HEK293 (cell line): ENCODE data around the gene ENOSF1.

ENCODE experiments used
- CTCF ChIA-PET: fragments of 350-600 bp; formaldehyde crosslinking; extraction: SDS; loops from one replicate; lab custom pipeline; 2021; ENCODE audit warnings: antibody characterized with exemption; lab: Yijun Ruan, JAX
- POLR2A ChIA-PET: fragments of 300-600 bp; formaldehyde crosslinking; extraction: SDS; loops from one replicate; lab custom pipeline; 2020; ENCODE audit warnings: antibody characterized with exemption, inconsistent platforms; lab: Yijun Ruan, JAX
- H3K27ac ChIP-seq: fragments of 200-500 bp; sonication (Bioruptor generic); 2 replicates; pipeline ENCODE4 v1.5.1; 2014; ENCODE audit warnings: low read depth, low read length, control low read depth, inconsistent platforms; ENCODE audit errors: extremely low read depth
- H3K36me3 ChIP-seq, 2 experiments: fragments of 200-500 bp in 1 of 2; sonication (Bioruptor generic) in 1 of 2; 1 replicate in 1 of 2; 2 replicates in 1 of 2; pipeline ENCODE4 v1.5.1; 2014 to 2017; ENCODE audit warnings: inconsistent platforms in 2 of 2, low read length in 2 of 2; ENCODE audit not compliant: control insufficient read depth in 2 of 2, insufficient read depth in 1 of 2
- H3K4me1 ChIP-seq: fragments of 200-500 bp; sonication (Bioruptor generic); 2 replicates; pipeline ENCODE4 v1.5.1; 2014; ENCODE audit warnings: mild to moderate bottlenecking, low read length, inconsistent platforms; ENCODE audit not compliant: control insufficient read depth, insufficient read depth
- H3K4me3 ChIP-seq: 2 replicates; pipeline ENCODE4 v1.5.1; 2011; ENCODE audit warnings: low read depth, mild to moderate bottlenecking, control low read depth, low read length, moderate library complexity
- H3K9me3 ChIP-seq: fragments of 200-500 bp; sonication (Bioruptor generic); 2 replicates; pipeline ENCODE4 v1.5.1; 2014; ENCODE audit warnings: low read depth, low read length, inconsistent platforms; ENCODE audit not compliant: control insufficient read depth, insufficient read depth
- MZF1 ChIP-seq: fragments of 450-650 bp; formaldehyde crosslinking; IDR thresholded peaks from 2 replicates; pipeline ENCODE4 v1.5.1; 2017; ENCODE audit warnings: missing biosample characterization, missing genetic modification characterization, borderline replicate concordance
- PRDM1 ChIP-seq: fragments of 450-650 bp; formaldehyde crosslinking; IDR thresholded peaks from 2 replicates; pipeline ENCODE4; 2016; ENCODE audit warnings: missing biosample characterization, missing genetic modification characterization
- REPIN1 ChIP-seq: fragments of 450-650 bp; formaldehyde crosslinking; IDR thresholded peaks from 2 replicates; pipeline ENCODE4 v1.5.1; 2017; ENCODE audit warnings: missing biosample characterization, missing genetic modification characterization, low read depth
- TCF7L2 ChIP-seq: IDR thresholded peaks from 2 replicates; pipeline ENCODE4 v1.6.1; 2011; ENCODE audit warnings: low read depth, mild to moderate bottlenecking, inconsistent platforms, low read length, moderate library complexity, borderline replicate concordance
- YY2 ChIP-seq: fragments of 450-650 bp; formaldehyde crosslinking; IDR thresholded peaks from 2 replicates; pipeline ENCODE4 v1.5.1; 2016; ENCODE audit warnings: missing biosample characterization, missing genetic modification characterization
- ZBTB10 ChIP-seq: fragments of 450-650 bp; formaldehyde crosslinking; IDR thresholded peaks from 2 replicates; pipeline ENCODE4 v1.5.1; 2016; ENCODE audit warnings: missing biosample characterization, missing genetic modification characterization
- ZBTB7A ChIP-seq: fragments of 450-650 bp; formaldehyde crosslinking; IDR thresholded peaks from 2 replicates; pipeline ENCODE4 v1.5.1; 2016; ENCODE audit warnings: low read depth, missing biosample characterization, missing genetic modification characterization
- ZNF155 ChIP-seq: fragments of 450-650 bp; formaldehyde crosslinking; IDR thresholded peaks from 2 replicates; pipeline ENCODE4 v1.5.1; 2016; ENCODE audit warnings: missing biosample characterization, missing genetic modification characterization
- ZNF169 ChIP-seq: fragments of 450-650 bp; formaldehyde crosslinking; IDR thresholded peaks from 2 replicates; pipeline ENCODE4 v1.5.1; 2016; ENCODE audit warnings: missing biosample characterization, missing genetic modification characterization
- ZNF26 ChIP-seq: fragments of 450-650 bp; formaldehyde crosslinking; IDR thresholded peaks from 2 replicates; pipeline ENCODE4 v1.5.1; 2016; ENCODE audit warnings: missing biosample characterization, missing genetic modification characterization
- ZNF398 ChIP-seq: fragments of 450-650 bp; formaldehyde crosslinking; IDR thresholded peaks from 2 replicates; pipeline ENCODE4 v1.5.1; 2017; ENCODE audit warnings: missing biosample characterization, missing genetic modification characterization

ENOSF1 gene

DNA sequence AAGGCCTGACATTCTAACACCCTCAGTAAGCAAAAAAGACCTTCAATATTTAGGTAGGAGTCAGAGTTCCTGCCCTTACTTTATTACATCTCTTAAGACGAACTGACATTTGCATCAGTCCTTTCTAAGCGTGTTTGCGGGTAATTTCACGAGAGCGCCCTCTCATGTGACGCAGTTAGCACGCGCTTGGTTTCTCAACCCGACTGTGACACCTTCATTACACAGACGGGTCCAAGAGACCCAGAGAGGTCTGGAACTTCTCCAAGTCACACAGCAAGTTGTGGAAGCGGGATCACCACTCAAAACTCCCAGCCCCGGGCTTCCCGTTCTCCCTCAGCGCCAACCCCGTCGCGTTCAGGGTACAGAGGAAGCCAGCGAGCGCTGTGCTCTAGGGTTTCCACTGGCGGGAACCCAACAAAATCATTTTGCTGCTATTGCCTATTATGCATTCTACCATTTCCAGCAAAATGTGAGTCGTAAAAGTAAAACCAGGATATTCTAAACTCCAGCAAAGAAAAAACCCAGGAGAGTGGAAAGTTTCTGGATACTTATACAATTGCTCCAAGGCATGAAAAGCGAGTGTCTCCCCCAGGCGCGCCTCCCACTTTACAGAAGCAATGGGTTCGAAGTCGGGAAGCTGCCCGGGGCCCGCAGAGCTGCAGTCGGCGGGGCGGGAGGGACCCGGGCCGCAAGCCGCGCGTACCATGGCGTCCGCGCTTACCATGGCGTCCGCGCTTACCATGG, 601 bp downstream of the ENOSF1 start (continued):
- no peak for TF ChIP-seq ZNF398 (tag by site-specific recombination)

DNA sequence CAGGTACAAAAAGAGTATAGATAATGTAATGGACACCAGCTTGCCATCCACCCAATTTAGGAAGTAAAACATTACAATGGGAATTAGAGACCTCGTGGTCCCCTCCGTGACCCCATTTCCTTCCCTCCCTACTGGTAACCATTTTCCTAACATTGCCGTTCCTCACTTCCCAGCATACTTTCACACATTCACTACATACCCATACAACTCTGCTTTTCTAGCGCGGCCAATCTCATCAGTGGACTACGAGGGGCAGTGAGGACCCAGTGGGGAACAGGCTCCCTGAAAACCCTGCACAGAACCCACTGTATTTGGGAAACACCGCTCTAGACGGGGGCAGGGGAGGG, 1.1 kb downstream of the ENOSF1 start:
- ChIA-PET POLR2A (interaction anchor here (1.1 kb wide), 1 partner anchor 53 kb away, joined by 6 read pairs; no protein-coding TSS in a partner anchor), CTCF (interaction anchor here (0.7 to 0.9 kb wide), 3 partner anchors 9 to 1513 kb away, joined by 3 to 4 read pairs (median 3); no protein-coding TSS in a partner anchor)
- TF ChIP-seq ZBTB10 (tag by site-specific recombination): no peak
- TF ChIP-seq ZNF26: no peak
- no peak for TF ChIP-seq ZNF155 (tag by site-specific recombination)
- 0 out of 2 replicates have a peak, but pooled peaks have one; percentile 11 for TF ChIP-seq PRDM1 (tag by site-specific recombination)
- 0 out of 2 replicates have a peak, but pooled peaks have one; percentile 34 for TF ChIP-seq YY2 (tag by site-specific recombination)
- Histone ChIP-seq H3K4me1 (peaks cover 4% of the 10 kb centered on the region), H3K27ac (no peak overlapping the region), H3K36me3 (peaks cover 0 to 12% of the 10 kb centered on the region in 2 experiments; a peak in 2 of 3 replicates), H3K4me3 (peak overlapping the region; percentile 48), H3K9me3 (no peaks in the 10 kb centered on the region)

DNA sequence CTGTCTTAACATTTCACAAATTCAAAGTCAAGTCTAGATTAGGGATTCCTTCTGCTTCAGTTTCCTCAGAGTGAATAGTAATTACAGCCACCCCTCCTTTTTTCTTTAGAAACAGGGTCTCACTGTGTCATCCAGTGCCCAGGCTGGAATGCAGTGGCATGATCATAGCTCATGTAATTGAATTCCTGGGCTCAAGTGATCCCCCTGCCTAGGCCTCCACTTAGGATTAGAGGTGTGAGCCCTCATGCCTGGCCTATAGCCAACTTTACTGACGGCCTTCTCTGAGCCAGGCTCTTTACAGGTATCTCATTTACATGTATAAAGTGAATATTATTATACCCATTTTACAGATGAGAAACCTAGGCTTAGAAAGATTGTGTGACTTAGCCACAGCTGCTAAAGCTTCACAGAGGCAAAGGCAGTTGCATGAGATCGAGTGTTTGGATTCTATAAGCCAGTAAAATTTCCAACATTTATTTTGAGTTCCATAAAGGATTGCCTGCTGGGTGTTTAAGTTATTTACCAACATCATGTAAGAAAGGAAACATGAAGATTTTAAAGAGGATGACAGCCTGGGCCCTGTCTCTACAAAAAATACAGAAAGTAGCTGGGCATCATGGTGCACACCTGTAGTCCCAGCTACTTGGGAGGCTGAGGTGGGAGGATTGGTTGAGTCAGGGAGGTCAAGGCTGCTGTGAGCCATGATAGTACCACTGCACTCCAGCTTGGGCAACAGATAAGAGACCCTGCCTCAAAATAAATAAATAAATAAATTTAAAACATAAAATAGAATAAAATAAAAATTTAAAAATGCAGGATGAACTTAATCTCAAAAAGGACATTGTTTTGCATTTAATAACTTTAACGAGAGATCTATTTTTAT, 1.8 kb downstream of the ENOSF1 start:
- TF ChIP-seq MZF1: 0 out of 2 replicates have a peak, but pooled peaks have one; percentile 21
- no peak for TF ChIP-seq REPIN1 (tag by site-specific recombination)
- CTCF ChIA-PET: interaction anchor here (0.6 to 1.6 kb wide), 8 partner anchors 8 to 1870 kb away, joined by 3 to 7 read pairs (median 4); partner anchors contain the start of gene TYMS
- POLR2A ChIA-PET: interaction anchor here (0.9 to 1.1 kb wide), 2 partner anchors 18 to 53 kb away, joined by 4 to 6 read pairs; no protein-coding TSS in a partner anchor
- Histone ChIP-seq H3K27ac (no peak overlapping the region), H3K9me3 (no peaks in the 10 kb centered on the region), H3K36me3 (peaks cover 0 to 12% of the 10 kb centered on the region in 2 experiments; a peak in 2 of 3 replicates), H3K4me3 (no peak overlapping the region), H3K4me1 (peaks cover 4% of the 10 kb centered on the region)

- POLR2A ChIA-PET: interaction anchor here (0.9 kb wide), 2 partner anchors 10 to 17 kb away, joined by 4 read pairs; no protein-coding TSS in a partner anchor
- Histone ChIP-seq H3K4me1 (peaks cover 4% of the 10 kb centered on the region), H3K9me3 (no peaks in the 10 kb centered on the region), H3K4me3 (no peak overlapping the region), H3K36me3 (peaks cover 4 to 12% of the 10 kb centered on the region in 2 experiments), H3K27ac (no peak overlapping the region)
- TF ChIP-seq TCF7L2 (no peak), ZNF169 (tag by site-specific recombination) (no peak), ZBTB7A (tag by site-specific recombination) (no peak)
- CTCF ChIA-PET: interaction anchor here (0.6 to 1.6 kb wide), 6 partner anchors 8 to 1871 kb away, joined by 3 to 7 read pairs (median 6); partner anchors contain the start of gene TYMS
These were observed 2.7 kb downstream of the ENOSF1 start for GRCh38 chr18:709771-710170.
